Memory B cell (primary cell): ENCODE results near the gene PTPRN2.
"Not testable (repeated sequence)": the region's sequence is repeated elsewhere in the genome, so short reads cannot be mapped to it uniquely, and the experiment has no call there.

ENCODE experiments used
- ATAC-seq: fragments of 150-1000 bp; cut with Tn5 transposase; 2 replicates; pipeline ENCODE4 v1.10.0; 2021; ENCODE audit warnings: low read depth, mild to moderate bottlenecking, moderate library complexity
- DNase-seq, 2 donors: peaks; one replicate each; pipeline ENCODE4 v3.0.0; 2022; ENCODE audit warnings: low spot score in 2 of 2
- H3K27ac Mint-ChIP-seq: one replicate; pipeline ENCODE4 v1.8.0; 2022; ENCODE audit warnings: mild to moderate bottlenecking, moderate library complexity, mixed read lengths
- H3K27me3 Mint-ChIP-seq: one replicate; pipeline ENCODE4 v1.8.0; 2022; ENCODE audit warnings: mixed read lengths
- H3K36me3 Mint-ChIP-seq: one replicate; pipeline ENCODE4 v1.8.0; 2022; ENCODE audit warnings: mild to moderate bottlenecking, mixed read lengths
- H3K4me1 Mint-ChIP-seq: one replicate; pipeline ENCODE4 v1.8.0; 2022; ENCODE audit warnings: mixed read lengths
- H3K4me3 Mint-ChIP-seq: one replicate; pipeline ENCODE4 v1.8.0; 2022; ENCODE audit warnings: mild to moderate bottlenecking, moderate library complexity, mixed read lengths
- H3K9me3 Mint-ChIP-seq: one replicate; pipeline ENCODE4 v1.8.0; 2022; ENCODE audit warnings: mixed read lengths

The PTPRN2 gene

GRCh38 chr7:158336952-158337351, 250.7 kb downstream of the PTPRN2 start:
- not testable (repeated sequence) for ATAC-seq, H3K4me1 Mint-ChIP-seq, H3K27ac Mint-ChIP-seq, DNase-seq, H3K36me3 Mint-ChIP-seq, H3K27me3 Mint-ChIP-seq, H3K4me3 Mint-ChIP-seq
- H3K9me3 Mint-ChIP-seq: peaks cover 16% of the 10 kb centered on the region

GRCh38 chr7:158332516-158332915, 255.1 kb downstream of the PTPRN2 start:
- DNase-seq, H3K27me3 Mint-ChIP-seq, H3K4me3 Mint-ChIP-seq, H3K4me1 Mint-ChIP-seq, H3K36me3 Mint-ChIP-seq, ATAC-seq, H3K9me3 Mint-ChIP-seq, H3K27ac Mint-ChIP-seq: not testable (repeated sequence)

- H3K9me3 Mint-ChIP-seq: peaks cover 14% of the 10 kb centered on the region
- not testable (repeated sequence) for DNase-seq, ATAC-seq, H3K27me3 Mint-ChIP-seq, H3K4me1 Mint-ChIP-seq, H3K36me3 Mint-ChIP-seq, H3K27ac Mint-ChIP-seq, H3K4me3 Mint-ChIP-seq
These were observed 255.7 kb downstream of the PTPRN2 start for GRCh38 chr7:158331826-158332450.

GRCh38 chr7:158329686-158330085, 257.9 kb downstream of the PTPRN2 start:
- no peaks in the 10 kb centered on the region for H3K27me3 Mint-ChIP-seq
- peaks cover 18% of the 10 kb centered on the region for H3K9me3 Mint-ChIP-seq
- no peak overlapping the region for H3K27ac Mint-ChIP-seq
- DNase-seq (no peak), ATAC-seq (no peak)
- H3K4me1 Mint-ChIP-seq: peaks cover 4% of the 10 kb centered on the region
- H3K4me3 Mint-ChIP-seq: no peak overlapping the region
- H3K36me3 Mint-ChIP-seq: no peaks in the 10 kb centered on the region

DNA sequence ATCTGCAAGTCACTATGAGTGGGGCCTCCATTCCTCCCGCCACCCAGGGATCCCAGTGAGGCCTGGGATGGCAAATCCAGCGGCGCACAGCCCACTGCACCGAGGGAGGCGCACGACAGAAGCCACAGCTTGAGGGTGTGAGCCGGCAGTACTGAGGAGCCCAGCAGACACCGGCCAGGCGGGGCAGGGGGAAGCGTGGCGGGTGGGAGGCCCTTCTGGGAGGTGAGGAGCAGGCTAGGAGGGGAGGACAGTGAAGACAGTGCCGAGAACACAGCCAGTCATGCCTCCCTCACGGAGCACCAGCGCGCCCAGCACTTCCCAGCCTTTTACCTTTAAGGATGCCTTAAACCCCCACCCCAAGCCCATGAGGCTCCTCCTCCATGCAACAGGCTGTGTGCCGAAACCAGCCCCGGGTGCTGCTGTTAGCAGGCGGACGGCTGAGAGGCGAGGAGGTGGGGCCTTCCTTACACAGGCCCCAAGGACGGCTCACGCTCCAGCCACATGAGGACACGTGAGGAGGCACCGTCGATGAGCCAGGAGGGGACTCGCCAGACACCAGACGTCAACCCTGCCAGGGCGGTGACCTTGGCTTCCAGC, 258.5 kb downstream of the PTPRN2 start:
- H3K27ac Mint-ChIP-seq: no peak overlapping the region

DNA sequence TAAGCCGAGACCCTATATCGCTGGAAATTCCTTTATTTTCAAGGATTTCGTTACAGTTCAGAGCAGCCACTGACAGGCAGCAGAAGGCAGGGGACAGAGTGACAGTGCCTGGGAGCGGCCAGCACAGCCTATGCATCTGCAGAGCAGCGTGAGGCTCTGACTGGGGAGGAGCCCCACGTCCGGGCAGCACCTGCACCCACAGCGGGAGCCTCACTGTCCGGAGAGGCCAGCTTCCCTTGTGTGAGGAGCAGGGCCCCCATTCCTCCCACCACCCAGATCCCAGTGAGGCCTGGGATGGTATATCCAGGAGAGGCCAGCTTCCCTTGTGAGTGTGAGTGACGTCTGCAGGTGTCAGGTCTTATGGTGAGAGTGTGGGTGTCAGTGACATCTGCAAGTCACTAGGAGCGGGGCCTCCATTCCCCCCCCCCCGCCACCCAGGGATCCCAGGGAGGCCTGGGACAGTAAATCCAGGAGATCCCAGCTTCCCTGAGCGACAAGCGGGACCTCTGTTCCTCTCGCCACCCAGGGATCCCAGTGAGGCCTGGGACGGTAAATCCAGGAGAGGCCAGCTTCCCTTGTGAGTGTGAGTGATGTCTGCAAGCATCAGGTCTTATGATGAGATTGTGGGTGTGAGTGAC, 259.1 kb downstream of the PTPRN2 start:
- DNase-seq (no peak), ATAC-seq (no peak)
- peaks cover 17% of the 10 kb centered on the region for H3K9me3 Mint-ChIP-seq
- no peak overlapping the region for H3K4me3 Mint-ChIP-seq
- H3K4me1 Mint-ChIP-seq: peaks cover 4% of the 10 kb centered on the region
- H3K27me3 Mint-ChIP-seq: peaks cover 4% of the 10 kb centered on the region
- no peak overlapping the region for H3K27ac Mint-ChIP-seq
- no peaks in the 10 kb centered on the region for H3K36me3 Mint-ChIP-seq

More for the DNA sequence above, 258.5 kb downstream of the PTPRN2 start:
- Mint-ChIP-seq H3K9me3 (peaks cover 18% of the 10 kb centered on the region), H3K36me3 (no peaks in the 10 kb centered on the region), H3K27me3 (no peaks in the 10 kb centered on the region), H3K4me3 (no peak overlapping the region), H3K4me1 (peaks cover 4% of the 10 kb centered on the region)
- ATAC-seq (no peak), DNase-seq (no peak)

DNA sequence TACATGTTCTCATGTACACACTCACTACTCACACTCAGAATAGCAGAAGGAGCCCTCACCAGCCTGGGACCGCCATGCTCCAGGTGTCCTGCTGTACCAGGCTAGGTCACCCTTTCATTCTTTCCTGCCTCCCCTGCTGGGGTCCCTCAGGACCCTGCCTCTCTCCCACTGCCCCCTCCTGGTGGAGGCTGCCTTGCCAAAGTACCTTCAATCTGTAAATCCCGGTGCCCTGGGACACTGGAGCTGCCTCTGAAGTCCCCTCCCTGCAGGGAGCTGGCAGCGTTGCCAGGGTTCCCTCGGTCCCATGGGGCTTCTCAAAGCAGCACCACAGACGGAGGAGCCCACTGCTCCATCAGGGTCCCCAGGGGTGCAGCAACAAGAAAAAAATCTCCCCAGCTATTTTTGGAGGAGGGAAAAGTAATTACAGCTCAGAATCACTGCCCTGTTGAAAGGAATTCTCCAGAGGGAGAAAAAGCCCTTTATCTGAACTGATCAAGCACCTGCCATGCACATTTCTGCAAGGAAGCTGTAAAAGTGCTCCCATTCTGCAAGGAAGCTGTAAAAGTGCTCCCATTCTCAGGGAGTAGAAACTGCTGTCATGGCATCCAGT, 259.9 kb downstream of the PTPRN2 start:
- Mint-ChIP-seq H3K4me1 (peaks cover 4% of the 10 kb centered on the region), H3K36me3 (no peaks in the 10 kb centered on the region), H3K4me3 (no peak overlapping the region), H3K27ac (no peak overlapping the region), H3K9me3 (peaks cover 14% of the 10 kb centered on the region), H3K27me3 (peaks cover 4% of the 10 kb centered on the region)
- DNase-seq (no peak), ATAC-seq (no peak)

DNA sequence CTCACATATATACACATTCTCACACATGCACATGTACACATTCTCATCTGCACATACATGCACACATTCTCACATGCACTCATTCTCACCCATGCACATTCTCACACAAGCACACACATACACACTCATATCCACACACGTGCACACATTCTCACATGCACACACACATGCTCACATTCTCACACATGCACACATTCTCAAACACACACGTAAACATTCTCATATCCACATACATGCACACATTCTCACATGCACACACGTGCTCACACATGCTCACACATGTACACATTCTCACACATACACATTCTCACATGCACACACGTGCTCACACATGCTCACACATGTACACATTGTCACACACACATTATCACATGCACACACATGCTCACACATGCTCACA, 260.6 kb downstream of the PTPRN2 start:
- ATAC-seq: no peak
- Mint-ChIP-seq H3K27me3 (peaks cover 4% of the 10 kb centered on the region), H3K4me3 (no peak overlapping the region), H3K9me3 (peaks cover 11% of the 10 kb centered on the region), H3K4me1 (peaks cover 4% of the 10 kb centered on the region), H3K27ac (no peak overlapping the region), H3K36me3 (no peaks in the 10 kb centered on the region)
- DNase-seq: no peak

GRCh38 chr7:158325530-158326381, 261.9 kb downstream of the PTPRN2 start:
- peaks cover 4% of the 10 kb centered on the region for H3K27me3 Mint-ChIP-seq
- H3K9me3 Mint-ChIP-seq: peaks cover 11% of the 10 kb centered on the region
- DNase-seq (no peak), ATAC-seq (no peak)
- H3K36me3 Mint-ChIP-seq: no peaks in the 10 kb centered on the region
- H3K4me3 Mint-ChIP-seq: no peak overlapping the region
- peaks cover 4% of the 10 kb centered on the region for H3K4me1 Mint-ChIP-seq
- no peak overlapping the region for H3K27ac Mint-ChIP-seq

DNA sequence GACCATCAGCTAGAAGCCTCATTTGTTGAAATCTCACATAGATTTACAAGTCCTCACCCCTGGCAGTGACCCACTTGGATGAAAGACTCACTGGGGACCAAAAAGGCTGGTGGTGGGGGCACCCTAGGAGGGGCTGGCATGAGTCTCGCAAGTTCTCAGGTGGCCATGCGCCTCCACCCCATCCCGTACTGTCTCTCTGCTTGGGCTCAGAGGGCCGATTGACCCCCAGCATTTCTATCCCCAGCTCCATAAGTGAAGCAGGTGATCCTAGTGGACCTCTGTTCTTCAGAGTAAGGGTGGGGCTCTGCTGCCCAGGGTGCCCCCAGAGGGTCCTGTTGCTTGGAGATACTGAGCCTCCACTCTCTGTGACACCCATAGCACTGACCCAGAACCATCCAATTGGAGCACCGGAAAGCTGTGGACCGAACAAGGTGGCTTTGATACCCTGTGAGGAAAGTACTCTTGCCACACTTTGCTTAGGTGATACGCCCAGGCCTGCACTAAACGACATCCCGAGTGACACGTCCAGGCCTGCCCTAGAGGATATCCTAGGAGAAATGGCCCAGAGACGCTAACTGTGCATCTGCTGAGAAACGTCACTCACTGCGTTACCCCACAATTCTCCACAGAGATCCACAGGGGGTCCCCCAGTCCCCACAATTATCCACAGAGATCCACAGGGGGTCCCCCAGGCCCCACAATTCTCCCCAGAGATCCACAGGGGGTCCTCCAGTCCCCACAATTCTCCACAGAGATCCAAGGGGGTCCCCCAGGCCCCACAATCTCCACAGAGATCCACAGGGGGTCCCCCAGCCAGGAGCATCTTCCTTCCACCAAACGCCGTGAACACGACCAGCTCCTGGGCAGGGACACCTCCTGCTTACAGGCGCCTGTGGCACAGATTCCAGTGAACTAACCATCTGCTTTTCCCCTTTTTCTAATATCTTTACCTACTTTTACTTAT, 262.9 kb downstream of the PTPRN2 start:
- H3K4me3 Mint-ChIP-seq: no peak overlapping the region
- peaks cover 4% of the 10 kb centered on the region for H3K4me1 Mint-ChIP-seq
- H3K36me3 Mint-ChIP-seq: no peaks in the 10 kb centered on the region
- no peak overlapping the region for H3K27ac Mint-ChIP-seq
- ATAC-seq (no peak), DNase-seq (no peak)
- peaks cover 6% of the 10 kb centered on the region for H3K27me3 Mint-ChIP-seq
- H3K9me3 Mint-ChIP-seq: peaks cover 16% of the 10 kb centered on the region

DNA sequence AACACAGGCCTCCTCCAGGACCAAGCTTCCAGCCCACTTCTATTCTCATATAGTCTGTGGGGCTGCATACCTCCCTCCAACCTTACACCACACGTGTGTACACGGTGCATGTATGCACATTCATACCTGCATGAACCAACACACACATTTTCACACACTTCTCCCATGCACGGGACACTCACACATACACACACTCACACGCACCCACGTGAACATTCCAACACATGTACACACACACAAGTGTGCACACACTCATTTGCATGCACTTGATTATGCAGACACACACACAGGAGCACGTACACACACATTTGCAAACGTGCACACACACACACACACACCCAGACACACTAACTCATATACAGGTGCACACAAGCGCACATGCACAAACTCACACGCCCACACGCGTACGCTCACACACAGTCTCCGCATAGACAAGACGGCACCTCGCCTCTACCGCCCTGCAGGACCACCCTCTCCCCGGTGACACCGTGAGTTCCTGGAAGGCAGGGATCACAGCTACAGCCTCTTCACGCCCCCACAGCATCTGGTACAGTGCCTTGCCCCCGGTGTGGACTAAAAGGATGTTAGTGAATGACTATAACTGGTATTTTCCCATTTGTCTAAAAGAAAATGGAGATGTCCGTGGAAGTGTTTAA, 263.8 kb downstream of the PTPRN2 start:
- Mint-ChIP-seq H3K36me3 (no peaks in the 10 kb centered on the region), H3K4me1 (peaks cover 4% of the 10 kb centered on the region), H3K27me3 (peaks cover 10% of the 10 kb centered on the region), H3K9me3 (peaks cover 19% of the 10 kb centered on the region), H3K4me3 (no peak overlapping the region), H3K27ac (no peak overlapping the region)
- no peak for DNase-seq
- ATAC-seq: no peak

- DNase-seq: no peak
- no peak for ATAC-seq
- Mint-ChIP-seq H3K36me3 (no peaks in the 10 kb centered on the region), H3K4me3 (no peak overlapping the region), H3K27me3 (peaks cover 10% of the 10 kb centered on the region), H3K4me1 (peaks cover 4% of the 10 kb centered on the region), H3K27ac (no peak overlapping the region), H3K9me3 (peaks cover 19% of the 10 kb centered on the region)
These were observed 264.8 kb downstream of the PTPRN2 start for GRCh38 chr7:158322616-158323530.
